Erythroblast (primary cell): Measurements from ENCODE around the gene DCP1A.

Experiments
- GATA1 ChIP-seq: IDR thresholded peaks from 2 replicates; pipeline ENCODE4 v1.6.1; 2011; ENCODE audit warnings: low read depth, mild to moderate bottlenecking, control low read depth, low read length, moderate library complexity
- POLR2A ChIP-seq: IDR thresholded peaks from 2 replicates; pipeline ENCODE4 v1.6.1; 2011; ENCODE audit warnings: mild to moderate bottlenecking, low read length

DNA sequence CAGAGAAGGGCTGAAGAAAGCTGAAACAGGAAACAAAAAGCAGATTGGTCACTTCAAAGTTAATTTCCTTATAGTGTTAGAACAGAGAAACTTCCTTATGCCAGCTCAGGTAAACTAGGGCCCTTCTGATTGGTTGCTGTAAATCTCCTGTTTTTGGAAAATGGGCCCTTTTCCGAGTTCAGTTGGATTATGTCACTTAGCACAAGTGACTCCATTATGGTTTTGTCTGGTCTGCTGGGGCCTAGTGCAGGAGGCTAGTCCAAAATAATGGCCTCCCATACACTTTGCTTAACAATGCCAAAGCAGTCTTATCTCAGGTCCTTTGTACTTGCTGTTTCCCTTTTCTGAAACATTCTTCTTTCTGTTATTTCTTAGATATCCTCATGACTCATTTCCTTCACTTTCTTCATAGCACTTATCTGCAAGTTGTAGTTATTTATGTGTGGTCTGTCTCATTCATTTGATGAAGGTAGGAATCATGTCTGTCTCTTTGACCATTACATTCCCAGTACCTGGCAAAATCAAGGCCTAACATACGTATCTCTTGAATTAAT, 7.7 kb upstream of the DCP1A start:
- no peak for TF ChIP-seq POLR2A
- TF ChIP-seq GATA1, result no peak
